C1 segment of cervical spinal cord (tissue), 14 donors: ENCODE measurements around the gene JAK3.
"Not testable (repeated sequence)": the region's sequence is repeated elsewhere in the genome, so short reads cannot be mapped to it uniquely, and the experiment has no call there.

Experiments
- DNase-seq, 14 donors: peaks; one replicate each; lab custom pipeline; 2025; lab: John Stamatoyannopoulos, UW

JAK3 gene

GRCh38 chr19:17847538-17848366 is at the start of gene JAK3:
TSS of gene JAK3 (minus strand) at chr19:17847982. CDS start at chr19:17844417, 3,565 bp downstream.
- peak in 9 of 14 donors; percentile 16 to 73 (median 37) for DNase-seq

GRCh38 chr19:17893766-17894165 is 46.0 kb upstream of the JAK3 start:
- DNase-seq, result no peak

- DNase-seq, result no peak
These were observed 41.9 kb upstream of the JAK3 start for GRCh38 chr19:17889609-17890214.

DNA sequence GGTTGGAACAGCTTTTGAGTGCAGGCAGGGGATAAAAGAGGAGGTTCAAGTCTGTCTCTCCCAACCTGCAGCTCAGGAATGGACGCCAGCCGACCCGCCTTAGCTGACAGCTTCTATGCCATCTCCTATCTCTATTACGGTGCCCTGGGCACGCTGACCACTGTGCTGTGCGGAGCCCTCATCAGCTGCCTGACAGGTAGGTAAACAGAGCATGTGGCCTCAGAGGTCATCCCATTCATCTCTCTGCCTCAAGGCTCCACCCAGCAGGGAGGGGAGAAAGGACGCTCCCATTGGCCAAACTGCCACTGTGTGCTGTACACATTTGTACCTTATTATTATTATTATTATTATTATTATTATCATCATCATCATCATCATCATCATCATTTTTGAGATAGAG is 40.5 kb upstream of the JAK3 start:
- DNase-seq, result no peak

- not testable (repeated sequence) for DNase-seq
These were observed 39.4 kb upstream of the JAK3 start for GRCh38 chr19:17887221-17887620.

DNA sequence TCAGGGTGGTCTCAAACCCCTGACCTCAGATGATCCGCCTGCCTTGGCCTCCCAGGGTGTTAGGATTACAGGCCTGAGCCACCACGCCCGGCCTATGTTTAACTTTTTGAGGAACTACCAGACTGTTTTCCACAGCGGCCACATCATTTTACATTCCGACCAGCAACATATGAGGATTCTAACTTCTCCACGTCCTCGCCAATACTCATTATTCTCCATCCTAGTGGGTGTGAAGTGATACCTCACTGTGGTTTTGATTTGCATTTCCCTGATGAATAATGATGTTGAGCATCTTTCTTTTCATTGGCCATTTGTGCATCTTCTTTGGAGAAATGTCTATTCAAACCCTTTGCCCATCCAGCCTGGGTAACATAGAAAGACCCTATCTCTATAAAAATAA is 38.7 kb upstream of the JAK3 start:
- DNase-seq, result no peak

GRCh38 chr19:17883627-17884410 is 36.0 kb upstream of the JAK3 start:
- DNase-seq, result no peak

DNA sequence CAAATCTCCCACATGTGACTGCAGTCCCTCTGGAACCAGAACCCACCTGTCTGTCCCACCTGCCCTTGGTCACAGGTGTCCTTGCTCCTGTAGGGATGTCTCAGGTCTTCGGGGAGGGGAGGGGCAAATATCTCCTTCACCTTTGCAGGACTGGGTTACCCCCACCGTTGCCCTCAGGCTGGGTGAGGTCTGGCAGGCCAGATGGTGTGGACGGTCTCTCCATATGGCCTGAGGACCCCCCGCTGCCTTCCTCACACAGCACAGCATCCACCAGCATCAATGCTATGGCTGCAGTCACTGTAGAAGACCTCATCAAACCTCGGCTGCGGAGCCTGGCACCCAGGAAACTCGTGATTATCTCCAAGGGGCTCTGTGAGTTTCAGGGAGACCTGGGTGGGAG is 33.9 kb upstream of the JAK3 start:
- peak in 2 of 14 donors; percentile 37 to 85 for DNase-seq

DNA sequence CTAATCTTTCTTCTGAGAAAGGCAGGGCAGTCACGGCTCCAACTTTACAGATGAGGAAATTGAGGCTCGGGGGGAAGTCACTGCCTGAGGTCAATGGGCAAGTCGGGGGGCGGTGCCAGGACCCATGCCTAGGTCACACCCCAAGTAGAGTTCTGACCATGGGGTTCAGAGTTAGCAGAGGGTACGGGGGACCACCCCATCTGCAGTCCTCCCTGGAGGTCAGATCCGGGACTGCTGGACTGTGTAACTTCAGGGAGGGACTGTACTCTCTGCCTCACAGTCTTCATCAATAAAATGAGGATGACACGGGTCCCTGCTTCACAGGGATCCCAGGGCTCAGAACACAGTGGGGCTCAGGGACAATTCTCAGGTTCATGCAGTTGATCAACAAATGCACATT is 31.7 kb upstream of the JAK3 start:
- no peak for DNase-seq

DNA sequence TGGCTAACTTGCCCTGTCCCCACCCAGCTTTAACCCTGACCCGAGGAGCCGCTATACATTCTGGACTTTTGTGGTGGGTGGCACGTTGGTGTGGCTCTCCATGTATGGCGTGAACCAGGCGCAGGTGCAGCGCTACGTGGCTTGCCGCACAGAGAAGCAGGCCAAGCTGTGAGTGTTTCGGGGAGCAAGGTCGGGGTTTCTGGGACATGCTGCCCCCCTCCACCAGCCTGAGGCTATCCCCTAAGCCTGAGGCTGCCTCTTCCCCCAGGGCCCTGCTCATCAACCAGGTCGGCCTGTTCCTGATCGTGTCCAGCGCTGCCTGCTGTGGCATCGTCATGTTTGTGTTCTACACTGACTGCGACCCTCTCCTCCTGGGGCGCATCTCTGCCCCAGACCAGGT is 29.9 kb upstream of the JAK3 start:
- DNase-seq, result no peak

DNA sequence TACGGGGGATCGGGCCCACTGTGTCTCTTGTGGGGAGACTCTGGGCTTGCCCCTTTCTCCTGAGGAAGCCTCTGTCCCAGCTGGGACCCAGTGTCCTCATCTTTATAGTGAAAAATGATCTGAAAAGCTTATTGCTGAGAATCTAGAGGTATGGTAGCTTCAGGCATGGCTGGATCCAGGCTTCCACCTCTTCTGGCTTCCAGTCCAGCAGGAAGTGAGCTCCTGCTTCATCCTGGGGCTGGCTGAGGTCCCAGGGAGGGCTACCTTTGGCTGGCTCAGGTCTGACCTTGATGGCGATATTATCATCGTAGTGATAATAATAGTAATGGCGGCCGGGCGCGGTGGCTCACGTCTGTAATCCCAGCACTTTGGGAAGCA is 27.0 kb upstream of the JAK3 start:
- DNase-seq, result no peak

DNA sequence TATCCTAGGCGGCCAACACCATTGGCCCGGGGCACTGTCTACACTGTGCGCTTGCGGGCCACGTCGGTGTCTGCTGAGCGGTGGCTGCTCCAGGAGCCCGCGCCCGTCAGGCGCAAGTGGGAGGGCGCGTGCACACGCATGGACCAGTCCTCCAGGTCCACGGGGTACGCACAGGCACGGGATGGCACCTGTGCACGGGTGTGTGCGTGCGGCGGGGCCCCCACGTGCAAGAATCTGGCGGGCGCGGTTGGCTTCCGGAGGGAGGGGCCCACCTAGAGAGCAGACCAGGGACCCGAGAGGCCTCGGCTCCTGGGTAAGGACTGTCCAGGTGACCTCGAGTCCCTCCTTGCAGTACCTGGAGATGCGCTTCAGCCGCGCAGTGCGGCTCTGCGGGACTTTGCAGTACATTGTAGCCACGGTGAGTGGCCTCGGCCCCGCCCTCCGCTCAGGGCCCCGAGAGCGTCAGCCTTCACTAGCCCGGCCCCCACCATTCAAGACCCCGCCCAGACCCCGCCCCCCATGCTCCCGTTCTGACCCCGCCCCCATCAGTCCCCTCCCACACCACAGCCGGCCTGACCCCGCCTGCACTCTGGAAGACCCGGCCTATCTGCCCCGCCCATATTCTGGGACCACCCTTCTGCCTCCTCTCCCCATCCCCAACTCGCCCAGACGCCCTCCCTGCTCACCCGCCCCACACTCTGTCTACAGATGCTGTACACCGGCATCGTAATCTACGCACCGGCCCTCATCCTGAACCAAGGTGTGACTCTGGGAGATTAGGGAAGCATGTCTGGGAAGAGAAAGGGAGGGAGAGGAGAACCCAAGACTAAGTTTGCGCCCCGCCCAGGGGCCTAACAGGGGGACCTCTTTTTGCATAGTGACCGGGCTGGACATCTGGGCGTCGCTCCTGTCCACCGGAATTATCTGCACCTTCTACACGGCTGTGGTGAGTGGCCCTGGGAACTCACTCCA is 26.3 kb upstream of the JAK3 start:
- DNase-seq, result peak in 1 of 14 donors; percentile 41

GRCh38 chr19:17872251-17873001 is 24.6 kb upstream of the JAK3 start:
- no peak for DNase-seq

- DNase-seq, result no peak
These were observed 24.1 kb upstream of the JAK3 start, which contains the start of gene SLC5A5 for GRCh38 chr19:17871878-17872250. TSS of gene SLC5A5 (plus strand) at chr19:17871945. CDS start at chr19:17872320, 375 bp downstream.

GRCh38 chr19:17871032-17871877 is 23.5 kb upstream of the JAK3 start:
- no peak for DNase-seq

DNA sequence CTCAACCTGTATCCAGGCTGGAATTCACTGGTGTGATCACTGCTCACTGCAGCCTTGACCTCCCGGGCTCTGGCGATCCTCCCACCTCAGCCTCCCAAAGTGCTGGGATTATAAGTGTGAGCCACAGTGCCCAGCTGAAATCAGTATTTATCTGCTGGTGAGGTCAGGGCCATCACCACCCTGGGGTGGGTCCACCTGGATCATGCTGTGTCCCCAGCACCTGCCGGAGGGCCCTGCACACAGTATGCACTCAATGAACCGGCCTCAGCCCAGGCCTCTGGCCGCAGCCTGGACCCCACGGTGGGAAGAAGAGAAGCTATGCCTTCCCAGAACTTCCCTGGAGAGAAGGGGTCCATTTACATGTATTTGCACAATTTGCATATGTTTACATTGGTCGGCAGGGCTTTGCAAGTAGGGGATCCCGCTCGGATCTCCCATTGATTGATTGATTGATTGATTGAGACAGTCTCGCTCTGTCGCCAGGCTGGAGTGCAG is 21.4 kb upstream of the JAK3 start:
- DNase-seq, result no peak

GRCh38 chr19:17868669-17869068 is 20.9 kb upstream of the JAK3 start:
- DNase-seq, result no peak

DNA sequence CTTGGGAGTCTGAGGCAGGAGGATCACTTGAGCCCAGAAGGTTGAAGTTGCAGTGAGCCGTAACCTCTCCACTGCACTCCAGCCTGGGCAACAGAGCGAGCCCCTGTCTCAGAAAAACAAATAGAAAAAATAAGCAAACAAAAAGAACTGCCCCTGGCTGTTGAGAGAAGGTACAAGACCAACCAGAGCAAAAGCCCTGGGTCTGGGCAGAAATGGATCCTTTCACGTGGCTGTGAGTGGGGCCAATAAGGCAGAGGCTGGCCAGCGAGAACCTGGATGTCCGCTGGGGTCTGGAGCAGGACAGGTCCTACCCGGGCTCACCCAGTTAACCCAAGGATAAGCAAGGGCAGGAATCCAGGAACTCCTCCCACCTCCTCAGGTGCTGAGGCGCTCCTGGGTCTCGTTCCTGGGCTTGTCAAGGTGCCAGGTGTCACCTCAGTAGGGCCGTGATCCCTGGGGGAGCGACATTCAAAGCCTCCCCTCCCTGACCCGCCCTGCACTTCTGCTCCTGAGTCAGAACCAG is 19.2 kb upstream of the JAK3 start:
- DNase-seq, result no peak
